H1 (cell line): ENCODE measurements around the gene RNF168. TPM values are rescaled to one million over a fixed set of nuclear protein-coding genes. Genes with fewer than 3 reads are reported as not detected.
A peak's percentile ranks its signal among the peaks of the same experiment; 100 is the strongest.

Experiments
- CTCF ChIA-PET: fragments of 300-600 bp; sonication (Branson Sonifier 250); formaldehyde crosslinking; loops from one replicate; lab custom pipeline; 2021; ENCODE audit not compliant: partially characterized antibody; lab: Charles Lee
- POLR2A ChIA-PET: fragments of 300-600 bp; sonication (Branson Sonifier 250); formaldehyde crosslinking; loops from one replicate; lab custom pipeline; 2021; ENCODE audit warnings: inconsistent platforms; ENCODE audit not compliant: partially characterized antibody; lab: Charles Lee
- DNase-seq, 2 experiments: peaks; one replicate each; pipeline versions ENCODE4 v3.0.0 to v3.0.0-alpha.2; 2010 to 2022; ENCODE audit warnings: low spot score in 2 of 2, low read depth in 1 of 2, mixed read lengths in 1 of 2
- FAIRE-seq: peaks from 2 replicates; lab custom pipeline; 2011; peaks lifted over from hg19 to GRCh38; lab: Jason Lieb, UNC
- H2AFZ ChIP-seq: 2 replicates; pipeline ENCODE4 v1.8.1; 2012; ENCODE audit warnings: low read length, inconsistent platforms
- H2AK5ac ChIP-seq: 2 replicates; pipeline ENCODE4 v1.6.1; 2013; ENCODE audit warnings: low read depth, low read length
- H2BK120ac ChIP-seq: replicated peaks from 2 replicates; pipeline ENCODE3; 2013; ENCODE audit warnings: low read depth, low read length, inconsistent platforms
- H2BK12ac ChIP-seq: 2 replicates; pipeline ENCODE4 v1.6.1; 2013; ENCODE audit warnings: low read depth, low read length
- H2BK15ac ChIP-seq: 2 replicates; pipeline ENCODE4 v1.6.1; 2013; ENCODE audit warnings: low read length
- H2BK20ac ChIP-seq: 2 replicates; pipeline ENCODE4 v1.6.1; 2013; ENCODE audit warnings: low read length
- H2BK5ac ChIP-seq: 2 replicates; pipeline ENCODE4 v1.6.1; 2013; ENCODE audit warnings: low read depth, low read length
- H3K14ac ChIP-seq: 2 replicates; pipeline ENCODE4 v1.6.1; 2013; ENCODE audit warnings: inconsistent platforms; ENCODE audit not compliant: insufficient read length
- H3K18ac ChIP-seq: 2 replicates; pipeline ENCODE4 v1.6.1; 2013; ENCODE audit warnings: low read length; ENCODE audit errors: extremely low read depth
- H3K23ac ChIP-seq: 2 replicates; pipeline ENCODE4 v1.6.1; 2013; ENCODE audit warnings: inconsistent platforms; ENCODE audit not compliant: insufficient read length
- H3K23me2 ChIP-seq: 2 replicates; pipeline ENCODE4 v1.6.1; 2013; ENCODE audit warnings: low read depth, low read length
- H3K27ac ChIP-seq: 2 replicates; pipeline ENCODE4 v1.6.1; 2011; ENCODE audit warnings: low read depth, low read length, inconsistent platforms
- H3K27me3 ChIP-seq, 4 experiments: replicated peaks in 1 of 4; 1 replicate in 1 of 4; 2 replicates in 3 of 4; pipeline versions ENCODE4 v1.6.1 to v1.8.1; 2011 to 2013; ENCODE audit warnings: low read length in 3 of 4, mild to moderate bottlenecking in 3 of 4, inconsistent platforms in 2 of 4, mixed read lengths in 2 of 4, moderate library complexity in 1 of 4; ENCODE audit not compliant: control insufficient read depth in 3 of 4, insufficient read depth in 3 of 4; ENCODE audit errors: extremely low read depth in 1 of 4
- H3K36me3 ChIP-seq, 4 experiments: 2 replicates each; pipeline versions ENCODE4 v1.6.1 to v1.8.1; 2011 to 2013; ENCODE audit warnings: mild to moderate bottlenecking in 4 of 4, low read length in 3 of 4, moderate library complexity in 2 of 4, control low read depth in 1 of 4, inconsistent platforms in 1 of 4; ENCODE audit not compliant: insufficient read depth in 4 of 4, control insufficient read depth in 2 of 4
- H3K4ac ChIP-seq: replicated peaks from 2 replicates; pipeline ENCODE3; 2013; ENCODE audit warnings: low read length, low read depth, mixed read lengths, inconsistent platforms; ENCODE audit not compliant: insufficient read length
- H3K4me1 ChIP-seq, 4 experiments: replicated peaks in 1 of 4; 1 replicate in 1 of 4; 2 replicates in 3 of 4; pipeline versions ENCODE4 v1.6.1 to v1.8.1; 2011 to 2013; ENCODE audit warnings: low read length in 3 of 4, inconsistent platforms in 2 of 4, mixed read lengths in 1 of 4; ENCODE audit not compliant: insufficient read depth in 4 of 4, control insufficient read depth in 3 of 4
- H3K4me2 ChIP-seq, 2 experiments: 2 replicates each; pipeline versions ENCODE4 v1.6.1 to v1.8.1; 2011 to 2013; ENCODE audit warnings: low read depth in 2 of 2, low read length in 2 of 2, control low read depth in 1 of 2, inconsistent platforms in 1 of 2, mild to moderate bottlenecking in 1 of 2; ENCODE audit not compliant: insufficient read depth in 1 of 2
- H3K4me3 ChIP-seq, 4 experiments: fragments of 200-600, 300-600 bp in 1 of 4; sonication (generic), shearing (Covaris generic), sonication (Bioruptor Twin) in 1 of 4; 2 replicates each; pipeline versions ENCODE4 v1.5.1 to v1.8.1; 2011 to 2016; ENCODE audit warnings: low read length in 4 of 4, low read depth in 3 of 4, control low read depth in 2 of 4, inconsistent platforms in 2 of 4, mild to moderate bottlenecking in 2 of 4, mixed read lengths in 1 of 4, moderate library complexity in 1 of 4; ENCODE audit not compliant: insufficient read depth in 2 of 4; ENCODE audit errors: extremely low read depth in 1 of 4
- H3K56ac ChIP-seq: replicated peaks from 2 replicates; pipeline ENCODE3; 2013; ENCODE audit warnings: low read depth, mild to moderate bottlenecking, mixed read lengths, low read length, inconsistent platforms; ENCODE audit not compliant: insufficient read length
- H3K79me1 ChIP-seq: 2 replicates; pipeline ENCODE4 v1.6.1; 2013; ENCODE audit warnings: low read depth, low read length, control low read depth
- H3K79me2 ChIP-seq, 2 experiments: 2 replicates each; pipeline versions ENCODE4 v1.6.1 to v1.8.1; 2012 to 2013; ENCODE audit warnings: low read length in 2 of 2, mild to moderate bottlenecking in 2 of 2, inconsistent platforms in 1 of 2; ENCODE audit not compliant: insufficient read depth in 2 of 2, control insufficient read depth in 1 of 2
- H3K9ac ChIP-seq, 4 experiments: replicated peaks in 1 of 4; 1 replicate in 1 of 4; 2 replicates in 3 of 4; pipeline versions ENCODE4 v1.6.1 to v1.8.1; 2011 to 2013; ENCODE audit warnings: low read depth in 3 of 4, low read length in 3 of 4, control low read depth in 2 of 4, mild to moderate bottlenecking in 2 of 4, moderate library complexity in 2 of 4, inconsistent platforms in 1 of 4; ENCODE audit errors: extremely low read depth in 1 of 4
- H3K9me3 ChIP-seq, 2 experiments: 2 replicates each; pipeline versions ENCODE4 v1.6.1 to v1.8.1; 2012 to 2013; ENCODE audit warnings: mild to moderate bottlenecking in 2 of 2, moderate library complexity in 2 of 2, control low read depth in 1 of 2, inconsistent platforms in 1 of 2, low read depth in 1 of 2, low read length in 1 of 2, mixed read lengths in 1 of 2; ENCODE audit not compliant: insufficient read depth in 2 of 2
- H4K20me1 ChIP-seq, 2 experiments: replicated peaks in 1 of 2; 2 replicates each; pipeline versions ENCODE3 to v1.8.1; 2011 to 2013; ENCODE audit warnings: inconsistent platforms in 2 of 2, low read length in 2 of 2, mild to moderate bottlenecking in 1 of 2; ENCODE audit not compliant: insufficient read depth in 2 of 2, control insufficient read depth in 1 of 2
- H4K5ac ChIP-seq: 2 replicates; pipeline ENCODE4 v1.6.1; 2013; ENCODE audit warnings: low read length, low read depth, mixed read lengths, inconsistent platforms; ENCODE audit not compliant: insufficient read length
- H4K8ac ChIP-seq: 2 replicates; pipeline ENCODE4 v1.8.0; 2013; ENCODE audit warnings: mild to moderate bottlenecking, moderate library complexity, low read length, inconsistent platforms; ENCODE audit not compliant: insufficient read depth; ENCODE audit errors: extremely low read depth
- H4K91ac ChIP-seq: replicated peaks from 2 replicates; pipeline ENCODE3; 2013; ENCODE audit warnings: low read length, mixed read lengths, inconsistent platforms; ENCODE audit not compliant: insufficient read length
- JUND ChIP-seq: IDR thresholded peaks from 2 replicates; pipeline ENCODE4 v1.6.1; 2011; ENCODE audit warnings: mild to moderate bottlenecking, improper control_type of control experiment, low read length
- POU5F1 ChIP-seq: IDR thresholded peaks from 2 replicates; pipeline ENCODE4 v1.6.1; 2011; ENCODE audit warnings: low read depth, mild to moderate bottlenecking, low read length, moderate library complexity
- TCF12 ChIP-seq: IDR thresholded peaks from 2 replicates; pipeline ENCODE4 v1.6.1; 2011; ENCODE audit warnings: low read depth, mild to moderate bottlenecking, low read length
- WGBS, 2 experiments: shearing (Covaris generic) in 1 of 2; methylation state at CpG; one replicate each; pipeline versions ENCODE4 v1.1.6 to v1.1.7; 2013 to 2015; ENCODE audit warnings: low lambda C conversion rate in 2 of 2, mixed read lengths in 2 of 2, inconsistent platforms in 1 of 2, low coverage in 1 of 2, missing lambda C conversion rate in 1 of 2; ENCODE audit not compliant: insufficient replicate concordance in 2 of 2, insufficient coverage in 1 of 2, insufficient read length in 1 of 2; ENCODE audit errors: extremely low coverage in 1 of 2, missing lambda C conversion rate in 1 of 2; 5-methylcytosine and 5-hydroxymethylcytosine counted together
- polyA plus RNA-seq, 7 experiments: library from polyadenylated mRNA; depleted of rRNA in 3 of 7; stranded (reverse) in 5 of 7; unstranded in 2 of 7; fragments of >200 nt in 5 of 7; fragments of 200-250 nt in 2 of 7; gene quantifications; 1 replicate in 5 of 7; 2 replicates in 1 of 7; 4 replicates in 1 of 7; pipeline versions ENCODE4 v1.2.1 to v1.2.3, GENCODE V29; 2011 to 2013; ENCODE audit warnings: missing spikeins in 2 of 7, mixed read lengths in 2 of 7
- total RNA-seq: library from RNA; stranded (reverse); fragmentation: NEBNext Ultra II Directional; extraction: Animal tissue kit (Norgen Biotek cat#: 25700); gene quantifications from 2 replicates; pipeline ENCODE4 v1.2.1, GENCODE V29; 2021

The RNF168 gene
- total and polyA plus RNA-seq, 2 of the 8 experiments (the other 6 are each of a cell fraction or from before 2014, with no cell fraction given): 6.3 to 63.5 TPM

DNA sequence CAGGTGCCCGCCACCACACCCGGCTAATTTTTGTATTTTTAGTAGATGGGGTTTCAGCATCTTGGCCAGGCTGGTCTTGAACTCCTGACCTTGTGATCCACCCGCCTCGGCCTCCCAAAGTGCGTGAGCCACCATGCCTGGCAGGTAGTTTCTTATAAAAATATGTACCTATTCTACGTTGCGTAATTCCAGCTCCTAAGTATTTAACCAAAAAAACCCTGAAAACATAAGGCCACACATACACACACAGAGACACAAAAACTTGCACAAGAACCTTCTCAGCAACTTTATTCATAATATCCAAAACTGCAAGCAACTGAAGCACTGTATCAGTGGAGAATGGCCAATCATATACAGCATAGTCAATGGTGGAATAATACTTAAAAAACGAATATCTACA, 5.3 kb downstream of the RNF168 start:
- Histone ChIP-seq H3K79me2 (peaks cover 39 to 97% of the 10 kb centered on the region in 2 experiments), H3K79me1 (peaks cover 9% of the 10 kb centered on the region; the same call in 1 of the 2 replicates), H3K27me3 (no peaks in the 10 kb centered on the region), H3K9ac (no peak overlapping the region), H3K27ac (no peak overlapping the region), H4K8ac (peak overlapping the region; percentile 71; the same call in 1 of the 2 replicates), H2AK5ac (no peak overlapping the region), H3K56ac (no peak overlapping the region), H3K23me2 (peaks cover 14% of the 10 kb centered on the region), H2BK120ac (no peak overlapping the region), H4K5ac (no peak overlapping the region), H4K91ac (no peak overlapping the region), H4K20me1 (peaks cover 5 to 8% of the 10 kb centered on the region in 2 experiments), H2AFZ (no peak overlapping the region), H3K23ac (no peak overlapping the region), H3K14ac (no peak overlapping the region), H3K36me3 (peaks cover 0 to 4% (median under 1%) of the 10 kb centered on the region in 4 experiments; a peak in 1 of 8 replicates), H3K4ac (no peak overlapping the region), H3K4me1 (peaks cover 0 to 7% (median 3%) of the 10 kb centered on the region in 4 experiments; a peak in 5 of 7 replicates), H2BK12ac (no peak overlapping the region), H3K4me2 (no peak overlapping the region), H3K4me3 (no peak overlapping the region), H2BK15ac (no peak overlapping the region), H3K18ac (no peak overlapping the region), H3K9me3 (no peaks in the 10 kb centered on the region), H2BK20ac (no peak overlapping the region), H2BK5ac (no peak overlapping the region)
- WGBS, 2 experiments: 97% methylated on average over 8 of the region's 8 CpGs; no CpG with 5 or more reads in 1 of the 2 experiments
- CTCF ChIA-PET: no interaction called here
- FAIRE-seq (no peak), DNase-seq (no peak)
- POLR2A ChIA-PET: no interaction called here
- no peak for TF ChIP-seq TCF12
- TF ChIP-seq POU5F1: no peak
- TF ChIP-seq JUND: no peak
